Lower lobe of right lung (tissue), 2 donors: ENCODE results near the gene ZNF17. TPM values are rescaled to one million over a fixed set of nuclear protein-coding genes. Genes with fewer than 3 reads are reported as not detected.
"Not testable (repeated sequence)": the region's sequence is repeated elsewhere in the genome, so short reads cannot be mapped to it uniquely, and the experiment has no call there.

Source experiments
- ATAC-seq, 2 donors: fragments of 200-7000 bp; cut with Tn5 transposase; one replicate each; pipeline ENCODE4 v1.9.1; 2020 to 2022; ENCODE audit warnings: mild to moderate bottlenecking in 2 of 2, moderate library complexity in 2 of 2
- DNase-seq: peaks from one replicate; pipeline ENCODE4 v3.0.0-alpha.2; 2020
- H3K27ac ChIP-seq: fragments of 200-600 bp; one replicate; pipeline ENCODE4 v1.8.0; 2022
- H3K27me3 ChIP-seq: fragments of 200-600 bp; one replicate; pipeline ENCODE4 v1.8.0; 2022; ENCODE audit warnings: low read depth
- H3K36me3 ChIP-seq: fragments of 200-600 bp; one replicate; pipeline ENCODE4 v1.8.0; 2022; ENCODE audit warnings: mild to moderate bottlenecking
- H3K4me1 ChIP-seq: fragments of 200-600 bp; one replicate; pipeline ENCODE4 v1.8.0; 2022
- H3K4me3 ChIP-seq: fragments of 200-600 bp; one replicate; pipeline ENCODE4 v1.8.0; 2022; ENCODE audit warnings: mild to moderate bottlenecking
- H3K9me3 ChIP-seq: fragments of 200-600 bp; one replicate; pipeline ENCODE4 v1.8.0; 2022
- CTCF ChIP-seq: fragments of 200-600 bp; IDR thresholded peaks from one replicate; pipeline ENCODE4 v1.8.0; 2022; ENCODE audit warnings: antibody characterized with exemption, mild to moderate bottlenecking
- intact Hi-C: fragments of 100-400 bp; cut with DNase I; formaldehyde crosslinking; loops from one replicate; pipeline ENCODE4 v1.11.0; 2022
- total RNA-seq: library from RNA; stranded (reverse); fragmentation: NEBNext Ultra II Directional; extraction: Animal tissue kit (Norgen Biotek cat#: 25700); gene quantifications from one replicate; pipeline ENCODE4 v1.2.1, GENCODE V29; 2021
- donor health status: DM: no; HTN: yes; CAD: no; lungs with severe emphysema.

The ZNF17 gene
- total RNA-seq, 1 donor from 2014 or later, result 12.6 TPM

GRCh38 chr19:57374179-57374578, 36.8 kb upstream of the ZNF17 start:
- DNase-seq, result no peak

GRCh38 chr19:57374647-57375046, 36.3 kb upstream of the ZNF17 start:
- H3K36me3 ChIP-seq, result peaks cover 51% of the 10 kb centered on the region
- H3K9me3 ChIP-seq, result peaks cover 54% of the 10 kb centered on the region

More at GRCh38 chr19:57374179-57374578, 36.8 kb upstream of the ZNF17 start:
- Histone ChIP-seq H3K27me3 (no peaks in the 10 kb centered on the region), H3K27ac (no peak overlapping the region), H3K36me3 (peaks cover 51% of the 10 kb centered on the region), H3K4me3 (no peak overlapping the region), H3K9me3 (peaks cover 49% of the 10 kb centered on the region), H3K4me1 (no peaks in the 10 kb centered on the region)
- ATAC-seq, result no peak
- TF ChIP-seq CTCF, result no peak
- intact Hi-C loops, result no loop called here

GRCh38 chr19:57376151-57376550, 34.8 kb upstream of the ZNF17 start:
- no peak overlapping the region for H3K27ac ChIP-seq
- ATAC-seq, result no peak
- no peaks in the 10 kb centered on the region for H3K27me3 ChIP-seq
- intact Hi-C loops, result no loop called here
- H3K4me3 ChIP-seq, result no peak overlapping the region
- TF ChIP-seq CTCF, result no peak
- H3K9me3 ChIP-seq, result peaks cover 59% of the 10 kb centered on the region
- H3K4me1 ChIP-seq, result no peaks in the 10 kb centered on the region
- peaks cover 51% of the 10 kb centered on the region for H3K36me3 ChIP-seq
- DNase-seq, result no peak

More at GRCh38 chr19:57374647-57375046, 36.3 kb upstream of the ZNF17 start:
- H3K27me3 ChIP-seq, intact Hi-C loops, H3K4me3 ChIP-seq, ATAC-seq, H3K27ac ChIP-seq, DNase-seq, H3K4me1 ChIP-seq: not testable (repeated sequence)

GRCh38 chr19:57377498-57378146, 33.3 kb upstream of the ZNF17 start:
- ATAC-seq, result no peak
- no peak overlapping the region for H3K4me3 ChIP-seq
- intact Hi-C loops, result no loop called here
- H3K27ac ChIP-seq, result no peak overlapping the region
- H3K36me3 ChIP-seq, result peaks cover 43% of the 10 kb centered on the region
- no peak for TF ChIP-seq CTCF
- DNase-seq, result no peak
- H3K9me3 ChIP-seq, result peaks cover 59% of the 10 kb centered on the region
- no peaks in the 10 kb centered on the region for H3K27me3 ChIP-seq
- no peaks in the 10 kb centered on the region for H3K4me1 ChIP-seq

GRCh38 chr19:57380923-57381322, 30.0 kb upstream of the ZNF17 start:
- intact Hi-C loops, result no loop called here
- no peak for ATAC-seq

More at GRCh38 chr19:57380923-57381322, 30.0 kb upstream of the ZNF17 start:
- H3K36me3 ChIP-seq, result peaks cover 17% of the 10 kb centered on the region
- H3K27ac ChIP-seq, result no peak overlapping the region
- no peak for TF ChIP-seq CTCF
- no peak for DNase-seq
- no peak overlapping the region for H3K4me3 ChIP-seq
- H3K27me3 ChIP-seq, result no peaks in the 10 kb centered on the region
- no peaks in the 10 kb centered on the region for H3K4me1 ChIP-seq
- H3K9me3 ChIP-seq, result peaks cover 43% of the 10 kb centered on the region
